ENCODE data around the gene PPM1N. TPM values are rescaled to one million over a fixed set of nuclear protein-coding genes. Genes with fewer than 3 reads are reported as not detected.

Gene PPM1N
- total and polyA plus RNA-seq, 9 donors, result 0.21 to 1.7 (median 0.89) TPM; not detected in 1

- intact Hi-C loops (cut with DNase I), result no loop called here
- 8 to 10% (median 9%) methylated on average over 27 to 32 of the region's 32 CpGs for WGBS, 3 donors
Measured at GRCh38 chr19:45492627-45493470, 5.4 kb upstream of the PPM1N start.

GRCh38 chr19:45494261-45494916 lies 3.9 kb upstream of the PPM1N start:
- DNase-seq, result no peak
- Histone ChIP-seq H3K4me1 (ENCODE audit: insufficient read depth) (peaks cover 9% of the 10 kb centered on the region), H3K9me3 (no peaks in the 10 kb centered on the region), H3K27ac (no peak overlapping the region), H3K27me3 (peaks cover 3% of the 10 kb centered on the region), H3K36me3 (no peaks in the 10 kb centered on the region), H3K4me3 (no peak overlapping the region)
- intact Hi-C loops (cut with DNase I), result no loop called here
- TF ChIP-seq POLR2A (IDR thresholded peaks at IDR 0.05) (no peak), EP300 (IDR thresholded peaks at IDR 0.05) (no peak), CTCF (IDR thresholded peaks at IDR 0.05) (no peak)
- WGBS, 3 donors, result 92 to 95% (median 94%) methylated on average over 38 to 39 of the region's 39 CpGs

More at GRCh38 chr19:45492627-45493470, 5.4 kb upstream of the PPM1N start:
- DNase-seq, result no peak
- Histone ChIP-seq H3K9me3 (no peaks in the 10 kb centered on the region), H3K27me3 (peaks cover 3% of the 10 kb centered on the region), H3K4me1 (ENCODE audit: insufficient read depth) (peaks cover 8% of the 10 kb centered on the region), H3K36me3 (no peaks in the 10 kb centered on the region), H3K4me3 (peak overlapping the region; percentile 46), H3K27ac (no peak overlapping the region)
- TF ChIP-seq EP300 (IDR thresholded peaks at IDR 0.05) (no peak), CTCF (IDR thresholded peaks at IDR 0.05) (no peak), POLR2A (IDR thresholded peaks at IDR 0.05) (no peak)

- Histone ChIP-seq H3K36me3 (no peaks in the 10 kb centered on the region), H3K9me3 (no peaks in the 10 kb centered on the region), H3K27ac (no peak overlapping the region), H3K27me3 (peaks cover 3% of the 10 kb centered on the region), H3K4me3 (no peak overlapping the region), H3K4me1 (ENCODE audit: insufficient read depth) (peaks cover 9% of the 10 kb centered on the region)
- intact Hi-C loops (cut with DNase I), result no loop called here
- 75 to 80% (median 77%) methylated on average over 5 of the region's 5 CpGs for WGBS, 3 donors
- no peak for DNase-seq
- no peak for TF ChIP-seq CTCF (IDR thresholded peaks at IDR 0.05)
- TF ChIP-seq POLR2A (IDR thresholded peaks at IDR 0.05), result no peak
- TF ChIP-seq EP300 (IDR thresholded peaks at IDR 0.05), result no peak
Measured at GRCh38 chr19:45495178-45495577, 3.1 kb upstream of the PPM1N start.

GRCh38 chr19:45496349-45496953 lies 1.8 kb upstream of the PPM1N start:
- Histone ChIP-seq H3K9me3 (no peaks in the 10 kb centered on the region), H3K36me3 (no peaks in the 10 kb centered on the region), H3K4me3 (peak overlapping the region; percentile 50), H3K27ac (no peak overlapping the region), H3K27me3 (peaks cover 3% of the 10 kb centered on the region), H3K4me1 (ENCODE audit: insufficient read depth) (peaks cover 9% of the 10 kb centered on the region)
- intact Hi-C loops (cut with DNase I), result no loop called here
- 1% methylated on average over 29 to 54 of the region's 54 CpGs for WGBS, 3 donors
- no peak for TF ChIP-seq EP300 (IDR thresholded peaks at IDR 0.05)
- no peak for TF ChIP-seq POLR2A (IDR thresholded peaks at IDR 0.05)
- TF ChIP-seq CTCF (IDR thresholded peaks at IDR 0.05), result no peak
- DNase-seq, result peak in 3 of 5 donors; percentile 40 to 73 (median 70)

All from ovary (tissue), 9 donors.